GM18909 (cell line): ENCODE data around the gene MDK.

Source experiments
- ATAC-seq: cut with Tn5 transposase; IDR thresholded peaks from one replicate; pipeline ENCODE4 v1.9.1; 2021; ENCODE audit warnings: mild to moderate bottlenecking; ENCODE audit not compliant: unreplicated experiment, poor library complexity

Gene MDK

DNA sequence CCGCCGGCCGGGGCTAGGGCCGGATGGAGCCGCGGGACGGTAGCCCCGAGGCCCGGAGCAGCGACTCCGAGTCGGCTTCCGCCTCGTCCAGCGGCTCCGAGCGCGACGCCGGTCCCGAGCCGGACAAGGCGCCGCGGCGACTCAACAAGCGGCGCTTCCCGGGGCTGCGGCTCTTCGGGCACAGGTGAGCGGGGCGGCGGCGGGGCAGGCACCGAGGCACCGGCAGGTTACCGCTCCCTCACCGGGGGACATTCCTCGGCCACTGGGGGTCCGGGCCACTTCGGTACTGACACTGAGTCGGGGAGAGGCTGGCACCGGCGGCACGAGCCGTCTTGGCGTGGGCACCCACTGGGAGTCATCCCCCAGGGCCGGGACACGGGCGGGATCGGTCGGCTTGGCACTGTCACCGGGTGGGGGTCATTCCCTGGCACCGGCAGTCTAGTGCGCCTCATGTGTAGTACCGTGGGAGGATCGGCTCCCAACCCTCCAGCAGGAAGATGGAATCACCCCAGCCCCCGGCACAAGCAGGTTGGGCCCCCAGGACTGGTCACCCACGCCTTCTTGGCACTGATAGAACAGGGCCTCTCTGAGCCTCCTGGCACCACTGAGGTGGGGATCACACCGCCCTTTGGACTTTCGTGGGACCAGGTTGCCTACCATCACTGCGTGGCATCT is 33.7 kb upstream of the MDK start:
- no peak for ATAC-seq

- ATAC-seq = no peak
These were observed 32.7 kb upstream of the MDK start for GRCh38 chr11:46348566-46349401.

GRCh38 chr11:46350695-46351094 is 30.8 kb upstream of the MDK start:
- ATAC-seq = no peak

- no peak for ATAC-seq
These were observed 30.3 kb upstream of the MDK start for GRCh38 chr11:46351148-46351547.

DNA sequence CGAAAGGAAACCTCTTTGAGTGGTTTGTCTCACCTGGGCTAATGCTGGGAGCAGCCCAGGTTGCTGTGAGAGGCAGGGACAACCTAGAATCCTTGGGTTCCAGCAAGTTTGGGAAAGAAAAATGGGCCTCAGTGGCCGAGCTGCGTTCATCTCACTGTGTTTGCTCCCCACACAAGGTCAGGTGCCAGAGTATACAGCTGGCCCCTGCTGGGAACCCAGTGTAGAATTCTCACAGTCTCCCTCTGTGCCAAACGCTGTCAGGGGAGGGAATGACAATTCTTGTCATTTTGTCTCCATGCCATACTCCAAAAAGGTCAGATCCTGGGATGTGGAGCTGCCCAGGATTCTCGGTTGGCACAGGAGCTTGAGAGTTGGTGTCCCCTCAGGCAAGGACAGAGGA is 29.9 kb upstream of the MDK start:
- ATAC-seq = no peak

- no peak for ATAC-seq
These were observed 29.2 kb upstream of the MDK start for GRCh38 chr11:46352063-46352841.

GRCh38 chr11:46353698-46354097 is 27.8 kb upstream of the MDK start:
- no peak for ATAC-seq

GRCh38 chr11:46356924-46357482 is 24.5 kb upstream of the MDK start:
- no peak for ATAC-seq

DNA sequence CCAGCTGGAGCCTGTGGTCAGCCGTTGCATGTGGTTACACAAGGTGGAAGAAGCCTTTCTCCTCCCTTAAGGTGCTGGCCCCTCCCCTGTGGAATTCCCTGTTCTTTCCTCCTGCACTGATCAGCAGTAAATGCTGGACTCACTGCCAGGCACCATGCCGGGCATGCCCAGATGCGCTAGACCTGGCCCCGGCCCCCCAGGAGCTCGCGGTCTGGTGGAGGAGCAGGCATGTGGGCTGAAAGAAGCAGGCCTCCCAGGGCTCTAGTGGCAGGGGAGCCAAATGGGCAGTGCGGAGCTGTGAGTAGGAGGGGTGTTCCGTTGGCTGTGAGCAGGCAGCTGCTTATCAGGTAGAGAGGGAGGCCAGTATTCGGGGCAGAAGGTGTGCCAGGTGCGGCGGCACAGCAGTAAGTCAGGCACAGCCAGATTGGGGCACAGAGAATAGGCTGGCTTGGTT is 24.0 kb upstream of the MDK start:
- no peak for ATAC-seq

DNA sequence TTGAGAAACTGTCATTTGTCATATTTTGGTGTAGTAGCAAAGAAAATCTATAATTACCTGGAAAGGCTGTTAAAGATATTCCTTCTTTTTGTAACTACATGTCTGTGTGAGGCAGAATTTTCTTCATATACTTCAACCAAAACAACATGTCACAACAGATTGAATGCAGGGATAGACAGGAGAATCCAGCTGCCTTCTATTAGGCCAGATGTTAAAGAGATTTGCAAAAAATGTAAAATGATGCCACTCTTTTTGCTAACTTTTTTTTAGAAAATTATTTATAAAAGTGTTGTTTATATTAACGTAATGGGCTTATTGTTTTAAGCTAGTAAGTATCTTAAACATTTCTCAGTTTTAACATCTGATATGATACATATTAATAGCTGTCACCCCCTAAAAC is 21.5 kb upstream of the MDK start:
- ATAC-seq = no peak

GRCh38 chr11:46360878-46361277 is 20.6 kb upstream of the MDK start:
- ATAC-seq = peak; percentile 29

DNA sequence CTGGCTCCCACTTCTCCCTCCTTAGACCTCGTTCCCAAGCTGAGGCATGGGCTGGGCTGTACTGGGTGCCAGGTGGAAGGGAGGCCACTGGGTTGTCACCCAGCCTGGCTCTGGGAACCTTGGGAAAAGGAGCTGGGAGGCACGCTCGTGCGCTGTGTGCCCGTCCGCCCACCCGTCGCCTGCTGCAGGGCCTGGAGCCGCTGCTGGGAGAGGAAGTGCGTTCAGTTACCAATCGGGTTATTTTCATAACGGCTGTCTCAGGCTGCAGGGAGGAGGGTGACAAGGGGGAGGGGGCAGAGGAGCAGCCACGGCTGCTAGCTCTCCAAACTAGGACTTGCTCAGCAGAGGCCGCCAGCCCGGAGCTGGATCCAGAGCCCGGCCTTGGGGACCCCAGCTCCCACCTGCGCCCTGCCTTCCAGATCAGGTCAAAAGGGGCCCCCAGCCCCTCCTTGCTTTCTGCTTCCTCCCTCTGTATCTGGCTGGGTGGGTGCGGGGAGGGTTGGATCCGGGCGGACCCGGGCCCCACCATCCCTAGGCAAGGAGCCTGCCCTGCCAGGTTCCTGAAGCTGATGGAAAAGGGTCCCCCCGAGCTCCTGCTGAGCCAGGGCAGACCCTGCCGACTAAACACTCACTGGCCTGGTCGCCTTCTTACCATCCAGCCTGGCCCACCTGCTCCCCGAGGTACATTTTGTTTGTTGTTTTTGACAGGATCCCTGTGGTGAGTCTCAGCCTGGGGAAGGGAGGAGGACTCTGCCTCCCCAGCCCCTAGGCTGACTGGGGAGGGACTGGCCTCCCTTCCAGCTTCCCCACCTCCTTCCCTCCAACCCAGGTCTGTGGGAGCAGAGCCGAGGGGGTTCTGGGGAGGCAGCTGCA is 19.9 kb upstream of the MDK start:
- ATAC-seq = peak; percentile 90

GRCh38 chr11:46362156-46363030 is 19.1 kb upstream of the MDK start:
- peak; percentile 5 for ATAC-seq

DNA sequence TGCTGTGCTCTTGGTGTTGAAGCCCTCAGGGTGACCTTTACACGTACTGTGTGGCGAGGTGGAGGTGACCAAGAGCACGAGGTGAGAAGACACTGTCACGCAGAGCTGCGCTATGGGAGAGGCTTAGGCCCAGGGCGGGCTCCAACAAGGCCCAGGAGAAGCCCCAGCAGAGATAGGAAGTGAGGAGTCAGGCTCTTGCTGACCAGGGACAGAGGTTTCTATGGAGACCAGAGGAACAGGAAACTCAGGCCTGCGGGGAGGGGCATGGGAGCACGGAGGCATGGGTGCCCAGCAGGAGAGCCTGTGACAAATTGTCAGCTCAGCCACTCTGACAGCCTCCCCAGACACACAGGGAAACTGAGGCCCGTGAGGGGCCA is 18.4 kb upstream of the MDK start:
- ATAC-seq = no peak

DNA sequence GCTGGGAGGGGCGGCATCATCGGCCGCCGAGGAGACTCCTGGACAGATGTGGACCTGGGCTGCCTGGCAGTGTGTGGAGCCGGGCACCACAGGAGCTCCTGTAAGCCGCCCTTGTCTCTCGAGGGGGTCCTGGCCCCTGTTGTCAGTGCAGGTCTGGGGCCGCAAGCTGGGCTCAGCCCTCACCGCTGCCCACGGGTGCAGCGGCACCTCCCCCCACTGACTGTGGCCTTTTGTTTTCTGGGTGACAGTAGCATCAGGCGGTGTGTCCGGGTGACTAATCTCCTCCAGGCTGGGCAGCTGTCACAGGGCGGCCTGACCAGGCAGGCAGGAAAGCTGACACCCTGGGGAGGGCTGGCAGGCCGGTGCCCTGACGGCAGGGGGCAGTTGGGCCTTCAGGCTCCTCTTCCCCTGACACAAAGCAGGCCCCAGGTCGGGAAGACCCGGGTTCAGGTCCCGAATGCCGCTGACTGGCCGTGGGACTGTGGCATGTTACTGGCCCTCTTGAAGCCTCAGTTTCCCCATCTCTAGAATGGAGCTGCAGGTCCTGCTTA is 17.9 kb upstream of the MDK start:
- ATAC-seq = no peak

DNA sequence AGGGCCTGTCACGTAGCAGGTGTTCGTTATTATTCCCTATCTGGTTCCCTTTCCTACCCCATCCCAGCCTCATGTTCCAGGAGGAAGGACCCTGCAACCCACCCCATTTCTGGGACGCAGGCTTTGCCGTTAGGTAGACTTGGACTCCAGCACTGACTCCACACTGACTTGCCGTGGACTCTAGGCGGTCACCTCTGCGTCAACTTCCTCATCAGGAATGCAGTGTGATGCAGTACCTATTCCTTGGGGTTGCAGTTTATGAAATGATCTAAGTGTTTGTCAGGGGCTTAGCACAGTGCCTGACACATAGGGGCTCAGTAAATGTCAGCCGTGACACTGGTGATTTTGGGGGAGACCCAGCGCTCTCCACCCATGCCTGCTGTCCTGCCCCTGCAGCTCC is 17.4 kb upstream of the MDK start:
- ATAC-seq = no peak

DNA sequence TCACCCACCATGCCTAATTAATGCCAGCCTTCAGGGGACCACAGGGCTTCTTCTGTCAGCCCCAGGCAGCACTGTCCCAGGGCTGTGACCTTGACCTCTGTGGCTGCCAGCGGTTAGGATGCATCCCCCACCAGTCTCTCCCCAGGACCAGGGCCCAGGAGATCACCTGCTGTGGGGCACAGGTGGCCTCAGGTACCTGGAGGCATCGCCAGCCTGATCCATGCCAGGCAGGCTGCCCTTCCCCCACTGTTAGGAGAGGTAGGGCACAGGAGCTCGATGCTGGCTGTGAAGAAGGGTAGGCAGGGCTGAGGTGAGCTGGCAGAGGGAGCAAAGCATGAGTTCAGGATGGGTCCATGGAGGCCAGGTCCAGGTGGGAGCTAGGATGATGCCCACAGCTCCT is 16.7 kb upstream of the MDK start:
- ATAC-seq = no peak

DNA sequence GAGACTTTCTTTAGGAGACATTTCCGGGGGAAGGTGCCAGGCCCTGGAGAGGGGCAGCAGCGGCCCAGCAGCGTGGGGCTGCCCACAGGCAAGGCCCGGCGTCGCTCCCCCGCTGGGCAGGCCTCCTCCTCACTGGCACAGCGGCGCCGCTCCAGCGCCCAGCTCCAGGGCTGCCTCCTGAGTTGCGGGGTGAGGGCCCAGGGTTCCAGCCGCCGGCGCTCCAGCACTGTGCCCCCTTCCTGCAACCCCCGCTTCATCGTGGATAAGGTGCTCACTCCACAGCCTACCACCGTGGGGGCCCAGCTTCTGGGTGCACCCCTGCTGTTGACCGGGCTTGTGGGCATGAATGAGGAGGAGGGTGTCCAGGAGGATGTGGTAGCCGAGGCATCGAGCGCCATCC is 15.2 kb upstream of the MDK start:
- no peak for ATAC-seq
